Liver (tissue), 9 donors: Measurements from ENCODE around the gene AFAP1. TPM values are rescaled to one million over a fixed set of nuclear protein-coding genes. Genes with fewer than 3 reads are reported as not detected.

Experiments
- DNase-seq: peaks from one replicate; pipeline ENCODE4 v3.0.0-alpha.2; 2017; ENCODE audit warnings: low spot score
- H3K27ac ChIP-seq, 2 donors: one replicate each; pipeline ENCODE4 v1.7.0; 2013; ENCODE audit warnings: inconsistent platforms in 2 of 2, low read length in 2 of 2, control low read depth in 1 of 2, low read depth in 1 of 2, mild to moderate bottlenecking in 1 of 2
- H3K27me3 ChIP-seq, 4 donors: one replicate each; pipeline versions ENCODE4 v1.6.1 to v1.7.0; 2013; ENCODE audit warnings: low read length in 3 of 4, inconsistent platforms in 1 of 4, mild to moderate bottlenecking in 1 of 4, moderate library complexity in 1 of 4; ENCODE audit not compliant: control insufficient read depth in 4 of 4, insufficient read depth in 4 of 4
- H3K36me3 ChIP-seq, 4 donors: one replicate each; pipeline versions ENCODE4 v1.6.1 to v1.7.0; 2013; ENCODE audit warnings: low read length in 3 of 4, mild to moderate bottlenecking in 3 of 4, low read depth in 1 of 4, moderate library complexity in 1 of 4; ENCODE audit not compliant: control insufficient read depth in 4 of 4, insufficient read depth in 3 of 4
- H3K4me1 ChIP-seq, 4 donors: one replicate each; pipeline versions ENCODE4 v1.6.1 to v1.7.0; 2013; ENCODE audit warnings: low read length in 3 of 4, mild to moderate bottlenecking in 3 of 4, moderate library complexity in 1 of 4; ENCODE audit not compliant: control insufficient read depth in 4 of 4, insufficient read depth in 4 of 4
- H3K4me3 ChIP-seq, 3 donors: one replicate each; pipeline versions ENCODE4 v1.6.1 to v1.7.0; 2013; ENCODE audit warnings: low read length in 3 of 3, control low read depth in 1 of 3, low read depth in 1 of 3, mild to moderate bottlenecking in 1 of 3
- H3K9ac ChIP-seq, 2 donors: one replicate each; pipeline ENCODE4 v1.7.0; 2013; ENCODE audit warnings: low read length in 2 of 2, mild to moderate bottlenecking in 2 of 2, moderate library complexity in 2 of 2, control low read depth in 1 of 2, low read depth in 1 of 2
- H3K9me3 ChIP-seq, 4 donors: one replicate each; pipeline versions ENCODE4 v1.6.1 to v1.7.0; 2013; ENCODE audit warnings: low read length in 3 of 4; ENCODE audit not compliant: control insufficient read depth in 4 of 4
- EGR1 ChIP-seq, 2 donors: IDR thresholded peaks; 2 replicates each; pipeline ENCODE4 v1.6.1; 2016 to 2018; ENCODE audit warnings: antibody characterized with exemption in 2 of 2, low read depth in 2 of 2
- FOXA1 ChIP-seq: IDR thresholded peaks from 2 replicates; pipeline ENCODE4 v1.6.1; 2016; ENCODE audit warnings: antibody characterized with exemption
- GABPA ChIP-seq, 2 donors: IDR thresholded peaks in 1 of 2; conservative IDR thresholded peaks in 1 of 2; 2 replicates each; pipeline ENCODE4 v1.6.1; 2016; ENCODE audit warnings: antibody characterized with exemption in 2 of 2, mild to moderate bottlenecking in 1 of 2, moderate library complexity in 1 of 2
- HNF4A ChIP-seq, 2 donors: conservative IDR thresholded peaks; 2 replicates each; pipeline ENCODE4 v1.6.1; 2016; ENCODE audit warnings: antibody characterized with exemption in 2 of 2, mild to moderate bottlenecking in 2 of 2
- HNF4G ChIP-seq: IDR thresholded peaks from 2 replicates; pipeline ENCODE4 v1.6.1; 2016; ENCODE audit warnings: antibody characterized with exemption
- JUND ChIP-seq, 2 donors: IDR thresholded peaks; 2 replicates each; pipeline ENCODE4 v1.6.1; 2016; ENCODE audit warnings: antibody characterized with exemption in 2 of 2
- NR2F2 ChIP-seq: IDR thresholded peaks from 2 replicates; pipeline ENCODE4 v1.6.1; 2016; ENCODE audit warnings: antibody characterized with exemption
- RAD21 ChIP-seq, 2 donors: IDR thresholded peaks; 2 replicates each; pipeline ENCODE4 v1.6.1; 2016; ENCODE audit warnings: antibody characterized with exemption in 2 of 2, mild to moderate bottlenecking in 2 of 2
- RXRA ChIP-seq, 2 donors: IDR thresholded peaks; 2 replicates each; pipeline ENCODE4 v1.6.1; 2017 to 2018; ENCODE audit warnings: antibody characterized with exemption in 2 of 2, mild to moderate bottlenecking in 1 of 2
- SP1 ChIP-seq: IDR thresholded peaks from 2 replicates; pipeline ENCODE4 v1.6.1; 2018; ENCODE audit warnings: antibody characterized with exemption, mild to moderate bottlenecking
- TAF1 ChIP-seq: conservative IDR thresholded peaks from 2 replicates; pipeline ENCODE4 v1.6.1; 2016; ENCODE audit warnings: antibody characterized with exemption, mild to moderate bottlenecking
- YY1 ChIP-seq: IDR thresholded peaks from 2 replicates; pipeline ENCODE4 v1.6.1; 2016; ENCODE audit warnings: antibody characterized with exemption, mild to moderate bottlenecking
- WGBS: extraction: QIAGEN DNeasy Blood & Tissue Kit; methylation state at CpG from one replicate; pipeline ENCODE4 v1.1.7; 2013; 5-methylcytosine and 5-hydroxymethylcytosine counted together
- polyA plus RNA-seq, 2 donors: library from polyadenylated mRNA; stranded (reverse) in 1 of 2; unstranded in 1 of 2; fragments of 200-250 nt in 1 of 2; fragments of >200 nt in 1 of 2; fragmentation: Nextera tagmentation in 1 of 2; extraction: Ambion mirVana in 1 of 2; gene quantifications; one replicate each; pipeline versions ENCODE4 v1.2.1 to v1.2.3, GENCODE V29; 2013 to 2015
- total RNA-seq, 2 donors: library from RNA; depleted of rRNA; stranded (reverse); fragments of >200 nt; gene quantifications; one replicate each; pipeline ENCODE4 v1.2.3, GENCODE V29; 2014
- TF ChIP-seq, protein P1 (sequence below): fragments of 150-350 bp; IDR thresholded peaks from 2 replicates; pipeline ENCODE4 v1.5.1; 2017; ENCODE audit warnings: improper control_type of control experiment, low read depth, low read length; ENCODE audit not compliant: missing input control
- TF ChIP-seq, protein P2 (sequence below): IDR thresholded peaks from 2 replicates; pipeline ENCODE4 v1.6.1; 2016; ENCODE audit warnings: antibody characterized with exemption, mild to moderate bottlenecking
- TF ChIP-seq, protein P3 (sequence below): IDR thresholded peaks from 2 replicates; pipeline ENCODE4 v1.6.1; 2016; ENCODE audit warnings: antibody characterized with exemption
- TF ChIP-seq, protein P4 (sequence below): IDR thresholded peaks from 2 replicates; pipeline ENCODE4 v1.6.1; 2016; ENCODE audit warnings: antibody characterized with exemption
- donor health status: healthy.
- donor health status: healthy.
- donor health status: healthy.
- donor health status: healthy.
- donor health status: healthy.

Gene AFAP1
- total and polyA plus RNA-seq, 4 donors, result 0.40 to 3.2 (median 1.6) TPM

DNA sequence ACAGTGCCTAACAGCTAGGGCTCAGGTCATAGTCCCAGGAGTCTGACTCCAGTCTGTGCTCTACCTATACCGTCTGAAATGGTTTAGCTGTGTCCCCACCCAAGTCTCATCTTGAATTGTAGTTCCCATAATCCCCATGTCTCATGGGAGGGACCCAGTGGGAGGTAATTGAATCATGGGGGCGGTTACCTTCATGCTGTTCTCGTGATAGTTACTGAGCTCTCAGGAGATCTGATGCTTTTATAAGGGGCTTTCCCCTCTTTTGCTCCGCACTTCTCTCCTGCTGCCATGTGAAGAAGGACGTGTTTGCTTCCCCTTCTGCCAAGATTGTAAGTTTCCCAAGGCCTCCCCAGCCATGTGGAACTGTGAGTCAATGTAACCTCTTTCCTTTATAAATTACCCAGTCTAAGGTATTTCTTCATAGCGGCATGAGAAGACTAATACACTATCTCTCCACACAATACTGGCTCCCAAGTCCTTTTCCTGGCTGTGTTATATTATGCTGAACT lies 110.8 kb downstream of the AFAP1 start:
- no peak for DNase-seq
- TF ChIP-seq HNF4A (conservative IDR thresholded peaks at IDR 0.05) (no peak), RAD21 (IDR thresholded peaks at IDR 0.05) (no peak), GABPA (IDR thresholded peaks at IDR 0.05 in 1 of 2, conservative IDR thresholded peaks at IDR 0.05 in 1 of 2) (no peak), RXRA (IDR thresholded peaks at IDR 0.05) (no peak), TAF1 (no peak), YY1 (no peak), FOXA1 (no peak), EGR1 (IDR thresholded peaks at IDR 0.05; ENCODE audit: low read depth in 2 of 2) (no peak), SP1 (no peak)
- TF ChIP-seq, protein P1, sequence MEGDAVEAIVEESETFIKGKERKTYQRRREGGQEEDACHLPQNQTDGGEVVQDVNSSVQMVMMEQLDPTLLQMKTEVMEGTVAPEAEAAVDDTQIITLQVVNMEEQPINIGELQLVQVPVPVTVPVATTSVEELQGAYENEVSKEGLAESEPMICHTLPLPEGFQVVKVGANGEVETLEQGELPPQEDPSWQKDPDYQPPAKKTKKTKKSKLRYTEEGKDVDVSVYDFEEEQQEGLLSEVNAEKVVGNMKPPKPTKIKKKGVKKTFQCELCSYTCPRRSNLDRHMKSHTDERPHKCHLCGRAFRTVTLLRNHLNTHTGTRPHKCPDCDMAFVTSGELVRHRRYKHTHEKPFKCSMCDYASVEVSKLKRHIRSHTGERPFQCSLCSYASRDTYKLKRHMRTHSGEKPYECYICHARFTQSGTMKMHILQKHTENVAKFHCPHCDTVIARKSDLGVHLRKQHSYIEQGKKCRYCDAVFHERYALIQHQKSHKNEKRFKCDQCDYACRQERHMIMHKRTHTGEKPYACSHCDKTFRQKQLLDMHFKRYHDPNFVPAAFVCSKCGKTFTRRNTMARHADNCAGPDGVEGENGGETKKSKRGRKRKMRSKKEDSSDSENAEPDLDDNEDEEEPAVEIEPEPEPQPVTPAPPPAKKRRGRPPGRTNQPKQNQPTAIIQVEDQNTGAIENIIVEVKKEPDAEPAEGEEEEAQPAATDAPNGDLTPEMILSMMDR, result no peak
- TF ChIP-seq, protein P2, sequence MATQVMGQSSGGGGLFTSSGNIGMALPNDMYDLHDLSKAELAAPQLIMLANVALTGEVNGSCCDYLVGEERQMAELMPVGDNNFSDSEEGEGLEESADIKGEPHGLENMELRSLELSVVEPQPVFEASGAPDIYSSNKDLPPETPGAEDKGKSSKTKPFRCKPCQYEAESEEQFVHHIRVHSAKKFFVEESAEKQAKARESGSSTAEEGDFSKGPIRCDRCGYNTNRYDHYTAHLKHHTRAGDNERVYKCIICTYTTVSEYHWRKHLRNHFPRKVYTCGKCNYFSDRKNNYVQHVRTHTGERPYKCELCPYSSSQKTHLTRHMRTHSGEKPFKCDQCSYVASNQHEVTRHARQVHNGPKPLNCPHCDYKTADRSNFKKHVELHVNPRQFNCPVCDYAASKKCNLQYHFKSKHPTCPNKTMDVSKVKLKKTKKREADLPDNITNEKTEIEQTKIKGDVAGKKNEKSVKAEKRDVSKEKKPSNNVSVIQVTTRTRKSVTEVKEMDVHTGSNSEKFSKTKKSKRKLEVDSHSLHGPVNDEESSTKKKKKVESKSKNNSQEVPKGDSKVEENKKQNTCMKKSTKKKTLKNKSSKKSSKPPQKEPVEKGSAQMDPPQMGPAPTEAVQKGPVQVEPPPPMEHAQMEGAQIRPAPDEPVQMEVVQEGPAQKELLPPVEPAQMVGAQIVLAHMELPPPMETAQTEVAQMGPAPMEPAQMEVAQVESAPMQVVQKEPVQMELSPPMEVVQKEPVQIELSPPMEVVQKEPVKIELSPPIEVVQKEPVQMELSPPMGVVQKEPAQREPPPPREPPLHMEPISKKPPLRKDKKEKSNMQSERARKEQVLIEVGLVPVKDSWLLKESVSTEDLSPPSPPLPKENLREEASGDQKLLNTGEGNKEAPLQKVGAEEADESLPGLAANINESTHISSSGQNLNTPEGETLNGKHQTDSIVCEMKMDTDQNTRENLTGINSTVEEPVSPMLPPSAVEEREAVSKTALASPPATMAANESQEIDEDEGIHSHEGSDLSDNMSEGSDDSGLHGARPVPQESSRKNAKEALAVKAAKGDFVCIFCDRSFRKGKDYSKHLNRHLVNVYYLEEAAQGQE, result no peak
- TF ChIP-seq, protein P3, sequence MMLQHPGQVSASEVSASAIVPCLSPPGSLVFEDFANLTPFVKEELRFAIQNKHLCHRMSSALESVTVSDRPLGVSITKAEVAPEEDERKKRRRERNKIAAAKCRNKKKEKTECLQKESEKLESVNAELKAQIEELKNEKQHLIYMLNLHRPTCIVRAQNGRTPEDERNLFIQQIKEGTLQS, result no peak
- TF ChIP-seq, protein P4, sequence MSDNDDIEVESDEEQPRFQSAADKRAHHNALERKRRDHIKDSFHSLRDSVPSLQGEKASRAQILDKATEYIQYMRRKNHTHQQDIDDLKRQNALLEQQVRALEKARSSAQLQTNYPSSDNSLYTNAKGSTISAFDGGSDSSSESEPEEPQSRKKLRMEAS, result no peak
- Histone ChIP-seq H3K27me3 (no peaks in the 10 kb centered on the region), H3K4me1 (peaks cover 0 to under 1% (median 0%) of the 10 kb centered on the region in 4 donors), H3K4me3 (no peak overlapping the region), H3K36me3 (no peaks in the 10 kb centered on the region), H3K9ac (no peak overlapping the region), H3K27ac (peak overlapping the region; percentile 42 to 51), H3K9me3 (no peaks in the 10 kb centered on the region)
- 85% methylated on average over 6 of the region's 6 CpGs for WGBS

DNA sequence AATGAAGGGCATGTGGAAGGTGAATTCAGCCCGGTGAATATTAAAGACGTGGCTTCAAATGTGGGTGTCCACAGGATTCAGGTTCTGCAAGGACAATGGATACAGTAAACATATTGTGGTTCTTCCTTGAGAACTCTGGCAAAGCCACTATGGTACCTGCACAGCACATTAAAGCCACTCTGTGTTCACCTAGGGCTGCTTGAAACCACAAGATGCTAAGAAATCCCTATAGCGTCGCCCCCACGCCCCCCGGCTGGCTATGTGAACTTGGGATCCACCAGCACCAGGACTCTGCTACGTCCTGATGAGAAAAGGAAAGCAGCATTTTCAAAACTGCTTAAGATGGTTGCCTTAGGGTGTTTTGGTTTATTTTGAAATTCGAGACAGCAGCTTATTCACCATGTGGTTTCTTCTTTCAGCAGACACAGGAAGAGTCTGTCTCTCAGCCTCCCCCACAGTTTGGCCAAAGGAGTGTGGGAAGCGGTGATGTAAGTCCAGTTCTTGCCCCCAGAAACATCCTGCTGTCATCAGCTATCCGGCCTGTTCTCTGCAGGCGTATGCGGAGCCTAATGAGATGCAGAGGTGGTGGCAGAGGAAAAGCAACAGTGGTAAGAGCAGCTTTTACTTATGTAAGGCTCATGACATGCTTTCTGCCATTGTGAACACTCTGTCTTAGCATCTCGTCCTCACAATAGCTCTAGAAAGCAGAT lies 111.5 kb downstream of the AFAP1 start:
- Histone ChIP-seq H3K36me3 (no peaks in the 10 kb centered on the region), H3K4me3 (no peak overlapping the region), H3K4me1 (peaks cover 0 to 5% (median 0%) of the 10 kb centered on the region in 4 donors), H3K9me3 (no peaks in the 10 kb centered on the region), H3K27me3 (no peaks in the 10 kb centered on the region), H3K27ac (peak overlapping the region; percentile 51 to 70), H3K9ac (no peak overlapping the region)
- 66% methylated on average over 13 of the region's 13 CpGs for WGBS
- no peak for TF ChIP-seq HNF4G
- no peak for TF ChIP-seq TAF1
- TF ChIP-seq, protein P3, result peak; percentile 39
- no peak for TF ChIP-seq JUND (IDR thresholded peaks at IDR 0.05)
- TF ChIP-seq RXRA (IDR thresholded peaks at IDR 0.05), result peak; percentile 4 to 23
- peak; percentile 12 for TF ChIP-seq NR2F2
- DNase-seq, result no peak
